DOHH2 (cell line): ENCODE data around the gene SMCHD1.

ENCODE experiments used
- H3F3A ChIP-seq: fragments of 200-600 bp; sonication (generic), shearing (Covaris generic); 2 replicates; pipeline ENCODE4 v1.6.0; 2016; ENCODE audit warnings: antibody characterized with exemption, mild to moderate bottlenecking; ENCODE audit not compliant: control insufficient read depth, insufficient read depth
- H3K27ac ChIP-seq: fragments of 200-600 bp; sonication (generic); 2 replicates; pipeline ENCODE4 v1.5.1; 2014; ENCODE audit warnings: low read depth, mild to moderate bottlenecking, low read length, moderate library complexity
- H3K27me3 ChIP-seq: fragments of 200-600 bp; sonication (generic); 2 replicates; pipeline ENCODE4 v1.6.1; 2014; ENCODE audit warnings: mild to moderate bottlenecking, low read length, mixed read lengths; ENCODE audit not compliant: control insufficient read depth
- H3K36me3 ChIP-seq: fragments of 200-600 bp; sonication (generic); 2 replicates; pipeline ENCODE4 v1.6.1; 2014; ENCODE audit warnings: mild to moderate bottlenecking, low read length, moderate library complexity, mixed read lengths; ENCODE audit not compliant: control insufficient read depth
- H3K4me1 ChIP-seq: fragments of 200-600 bp; sonication (generic); 2 replicates; pipeline ENCODE4 v1.6.1; 2014; ENCODE audit warnings: mild to moderate bottlenecking, low read length, mixed read lengths; ENCODE audit not compliant: control insufficient read depth
- H3K4me2 ChIP-seq: fragments of 200-600 bp; sonication (generic); 2 replicates; pipeline ENCODE4 v1.6.0; 2014; ENCODE audit warnings: mild to moderate bottlenecking, low read length, moderate library complexity
- H3K4me3 ChIP-seq: fragments of 200-600 bp; sonication (generic); 2 replicates; pipeline ENCODE4 v1.5.1; 2014; ENCODE audit warnings: mild to moderate bottlenecking, low read length, mixed read lengths
- H3K79me2 ChIP-seq: fragments of 200-600 bp; sonication (generic); 2 replicates; pipeline ENCODE4 v1.6.1; 2014; ENCODE audit warnings: mild to moderate bottlenecking, low read length, mixed read lengths; ENCODE audit not compliant: control insufficient read depth
- H3K9me2 ChIP-seq: fragments of 200-600 bp; sonication (generic); replicated peaks from 2 replicates; pipeline ENCODE4 v1.6.1; 2014; ENCODE audit warnings: mild to moderate bottlenecking, low read length, mixed read lengths; ENCODE audit not compliant: control insufficient read depth
- H3K9me3 ChIP-seq: fragments of 200-600 bp; sonication (generic); 2 replicates; pipeline ENCODE4 v1.6.1; 2014; ENCODE audit warnings: antibody characterized with exemption, low read length, mixed read lengths; ENCODE audit not compliant: control insufficient read depth, insufficient read depth
- H4K20me1 ChIP-seq: fragments of 200-600 bp; sonication (generic); 2 replicates; pipeline ENCODE4 v1.6.0; 2014; ENCODE audit warnings: low read depth, mild to moderate bottlenecking, antibody characterized with exemption, low read length, moderate library complexity; ENCODE audit not compliant: control insufficient read depth, insufficient read depth
- EZH2phosphoT487 ChIP-seq: fragments of 200-600 bp; sonication (generic); IDR thresholded peaks from 2 replicates; pipeline ENCODE4 v1.6.1; 2017; ENCODE audit warnings: borderline replicate concordance, mild to moderate bottlenecking, antibody characterized with exemption, low read length, moderate library complexity, mixed read lengths
- TF ChIP-seq, protein P1 (sequence below): fragments of 200-600 bp; sonication (generic); IDR thresholded peaks from one replicate; pipeline ENCODE4 v1.5.1; 2014; ENCODE audit warnings: antibody characterized with exemption, mild to moderate bottlenecking, low read depth, low read length; ENCODE audit not compliant: poor library complexity, severe bottlenecking

The SMCHD1 gene

DNA sequence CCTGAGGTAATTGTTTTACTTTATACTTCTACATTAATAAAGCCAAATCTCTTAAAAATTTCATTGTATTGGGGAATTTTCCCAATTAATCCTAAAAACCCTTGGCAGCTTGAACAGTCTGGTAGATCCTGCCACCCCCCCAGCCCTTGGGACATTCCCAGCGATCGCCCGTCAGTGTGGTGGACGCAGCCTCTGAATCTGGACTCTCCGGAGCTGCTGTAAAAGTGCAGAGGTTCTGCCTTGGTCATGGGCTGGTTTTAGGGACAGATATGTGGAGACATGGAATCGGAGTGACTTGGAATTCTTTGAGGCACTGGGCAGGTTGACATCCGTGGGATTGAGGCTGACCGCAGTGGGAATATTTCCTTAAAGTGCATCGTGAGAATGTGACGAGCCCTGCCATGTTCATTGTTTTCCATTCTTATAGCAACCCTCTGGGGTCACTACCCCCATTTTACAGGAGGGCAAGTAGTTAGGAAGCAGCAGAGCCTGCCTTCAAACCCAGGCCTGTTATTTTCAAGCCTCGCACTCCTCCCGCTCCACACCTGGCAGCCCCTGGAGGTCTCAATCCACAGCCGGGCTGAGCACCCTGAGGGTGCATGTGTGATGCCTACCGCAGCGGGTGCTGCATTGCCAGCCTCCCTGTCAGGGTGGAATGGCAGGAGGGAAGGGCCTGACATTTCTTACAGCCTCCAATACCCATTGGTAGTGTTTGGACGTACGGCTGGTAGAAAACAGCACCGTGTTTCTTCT is 197.8 kb downstream of the SMCHD1 start:
- H3K9me3 ChIP-seq: no peaks in the 10 kb centered on the region
- H3K27ac ChIP-seq: no peak overlapping the region
- TF ChIP-seq, protein P1, sequence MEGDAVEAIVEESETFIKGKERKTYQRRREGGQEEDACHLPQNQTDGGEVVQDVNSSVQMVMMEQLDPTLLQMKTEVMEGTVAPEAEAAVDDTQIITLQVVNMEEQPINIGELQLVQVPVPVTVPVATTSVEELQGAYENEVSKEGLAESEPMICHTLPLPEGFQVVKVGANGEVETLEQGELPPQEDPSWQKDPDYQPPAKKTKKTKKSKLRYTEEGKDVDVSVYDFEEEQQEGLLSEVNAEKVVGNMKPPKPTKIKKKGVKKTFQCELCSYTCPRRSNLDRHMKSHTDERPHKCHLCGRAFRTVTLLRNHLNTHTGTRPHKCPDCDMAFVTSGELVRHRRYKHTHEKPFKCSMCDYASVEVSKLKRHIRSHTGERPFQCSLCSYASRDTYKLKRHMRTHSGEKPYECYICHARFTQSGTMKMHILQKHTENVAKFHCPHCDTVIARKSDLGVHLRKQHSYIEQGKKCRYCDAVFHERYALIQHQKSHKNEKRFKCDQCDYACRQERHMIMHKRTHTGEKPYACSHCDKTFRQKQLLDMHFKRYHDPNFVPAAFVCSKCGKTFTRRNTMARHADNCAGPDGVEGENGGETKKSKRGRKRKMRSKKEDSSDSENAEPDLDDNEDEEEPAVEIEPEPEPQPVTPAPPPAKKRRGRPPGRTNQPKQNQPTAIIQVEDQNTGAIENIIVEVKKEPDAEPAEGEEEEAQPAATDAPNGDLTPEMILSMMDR: no peak
- TF ChIP-seq EZH2phosphoT487: no peak
- no peak overlapping the region for H3K4me2 ChIP-seq
- no peaks in the 10 kb centered on the region for H3K9me2 ChIP-seq
- H3K27me3 ChIP-seq: peaks cover 22% of the 10 kb centered on the region
- H4K20me1 ChIP-seq: no peaks in the 10 kb centered on the region
- no peaks in the 10 kb centered on the region for H3F3A ChIP-seq
- H3K79me2 ChIP-seq: no peaks in the 10 kb centered on the region
- H3K36me3 ChIP-seq: no peaks in the 10 kb centered on the region
- H3K4me3 ChIP-seq: no peak overlapping the region
- H3K4me1 ChIP-seq: no peaks in the 10 kb centered on the region

DNA sequence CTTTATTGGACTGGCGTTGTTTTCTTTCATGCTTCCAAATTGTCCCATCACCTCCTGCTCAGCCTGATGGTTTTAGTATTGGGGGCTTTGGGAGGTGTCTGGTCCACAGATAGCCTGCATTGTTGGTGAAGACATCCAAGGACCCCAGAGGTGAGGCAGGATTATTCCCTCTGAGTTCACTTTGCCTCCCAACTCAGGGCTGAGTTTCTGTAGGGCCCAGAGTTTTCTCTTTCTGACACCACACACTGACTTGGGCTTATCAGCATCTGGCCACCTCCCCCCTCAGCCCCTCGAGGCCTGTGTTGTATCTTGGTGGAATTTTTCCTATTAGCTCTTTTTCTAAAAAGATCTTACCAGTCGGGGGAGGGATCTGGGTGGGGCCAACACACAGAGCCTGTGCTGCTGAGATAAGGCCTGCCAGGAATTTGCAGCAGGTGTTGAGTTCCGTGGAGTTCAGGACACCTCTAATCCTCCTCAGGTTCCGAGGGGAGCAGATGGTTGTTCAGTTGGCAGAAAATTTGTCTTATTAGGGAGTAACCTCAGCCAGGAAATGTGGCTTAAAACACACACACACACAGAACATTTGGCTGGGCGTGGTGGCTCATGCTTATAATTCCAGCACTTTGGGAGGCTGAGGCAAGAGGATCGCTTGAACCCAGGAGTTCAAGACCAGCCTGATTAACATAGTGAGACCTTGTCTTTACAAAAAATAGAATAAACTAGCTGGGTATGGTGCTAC is 198.6 kb downstream of the SMCHD1 start:
- H4K20me1 ChIP-seq: no peaks in the 10 kb centered on the region
- H3K4me2 ChIP-seq: no peak overlapping the region
- H3K79me2 ChIP-seq: no peaks in the 10 kb centered on the region

More for the DNA sequence above, 198.6 kb downstream of the SMCHD1 start:
- H3K9me3 ChIP-seq: no peaks in the 10 kb centered on the region
- no peak overlapping the region for H3K4me3 ChIP-seq
- H3F3A ChIP-seq: no peaks in the 10 kb centered on the region
- no peaks in the 10 kb centered on the region for H3K9me2 ChIP-seq
- no peaks in the 10 kb centered on the region for H3K36me3 ChIP-seq
- H3K4me1 ChIP-seq: no peaks in the 10 kb centered on the region
- no peak overlapping the region for H3K27ac ChIP-seq
- peaks cover 15% of the 10 kb centered on the region for H3K27me3 ChIP-seq
- TF ChIP-seq EZH2phosphoT487: no peak
- TF ChIP-seq, protein P1: no peak
